ENCODE results near the gene ST7. TPM values are rescaled to one million over a fixed set of nuclear protein-coding genes. Genes with fewer than 3 reads are reported as not detected.

Gene ST7
- total RNA-seq, 1 donor = 19.9 TPM

GRCh38 chr7:117225536-117225935, 272.2 kb downstream of the ST7 start:
- no peak overlapping the region for H3K4me2 ChIP-seq (ENCODE audit: insufficient read depth, low read length)
- TF ChIP-seq CTCF (IDR thresholded peaks at IDR 0.05; ENCODE audit: extremely low read depth, low read depth, low read length) = no peak
- no peaks in the 10 kb centered on the region for H3K36me3 ChIP-seq (ENCODE audit: insufficient read depth, low read length)
- no peaks in the 10 kb centered on the region for H3K79me2 ChIP-seq (ENCODE audit: insufficient read depth, low read length)
- no peak overlapping the region for H2AFZ ChIP-seq (ENCODE audit: low read length)
- peaks cover 13% of the 10 kb centered on the region for H3K4me1 ChIP-seq (ENCODE audit: insufficient read depth, low read length)
- H4K20me1 ChIP-seq (ENCODE audit: insufficient read depth, low read length) = no peaks in the 10 kb centered on the region
- H3K27me3 ChIP-seq (ENCODE audit: insufficient read depth, low read length) = no peaks in the 10 kb centered on the region
- DNase-seq (ENCODE audit: insufficient read length, low spot score, missing footprints) = no peak
- H3K9me3 ChIP-seq (ENCODE audit: low read depth, low read length) = no peaks in the 10 kb centered on the region
- no peak overlapping the region for H3K27ac ChIP-seq (ENCODE audit: low read depth, low read length)
- no peak overlapping the region for H3K4me3 ChIP-seq (ENCODE audit: insufficient read depth, low read length)

- H3K79me2 ChIP-seq (ENCODE audit: insufficient read depth, low read length) = no peaks in the 10 kb centered on the region
- H3K27me3 ChIP-seq (ENCODE audit: insufficient read depth, low read length) = no peaks in the 10 kb centered on the region
- H4K20me1 ChIP-seq (ENCODE audit: insufficient read depth, low read length) = no peaks in the 10 kb centered on the region
- H3K4me3 ChIP-seq (ENCODE audit: insufficient read depth, low read length) = no peak overlapping the region
- no peak for TF ChIP-seq CTCF (IDR thresholded peaks at IDR 0.05; ENCODE audit: extremely low read depth, low read depth, low read length)
- no peak overlapping the region for H2AFZ ChIP-seq (ENCODE audit: low read length)
- H3K36me3 ChIP-seq (ENCODE audit: insufficient read depth, low read length) = no peaks in the 10 kb centered on the region
- H3K4me2 ChIP-seq (ENCODE audit: insufficient read depth, low read length) = no peak overlapping the region
- no peaks in the 10 kb centered on the region for H3K9me3 ChIP-seq (ENCODE audit: low read depth, low read length)
- DNase-seq (ENCODE audit: insufficient read length, low spot score, missing footprints) = no peak
- H3K4me1 ChIP-seq (ENCODE audit: insufficient read depth, low read length) = peaks cover 18% of the 10 kb centered on the region
- H3K27ac ChIP-seq (ENCODE audit: low read depth, low read length) = no peak overlapping the region
These were observed 273.8 kb downstream of the ST7 start for GRCh38 chr7:117227091-117227490.

GRCh38 chr7:117229350-117229749, 276.0 kb downstream of the ST7 start:
- TF ChIP-seq CTCF (IDR thresholded peaks at IDR 0.05; ENCODE audit: extremely low read depth, low read depth, low read length) = no peak
- Histone ChIP-seq H4K20me1 (ENCODE audit: insufficient read depth, low read length) (no peaks in the 10 kb centered on the region), H3K36me3 (ENCODE audit: insufficient read depth, low read length) (no peaks in the 10 kb centered on the region), H3K4me2 (ENCODE audit: insufficient read depth, low read length) (no peak overlapping the region), H3K4me3 (ENCODE audit: insufficient read depth, low read length) (no peak overlapping the region), H3K79me2 (ENCODE audit: insufficient read depth, low read length) (no peaks in the 10 kb centered on the region), H3K27ac (ENCODE audit: low read depth, low read length) (no peak overlapping the region), H3K27me3 (ENCODE audit: insufficient read depth, low read length) (no peaks in the 10 kb centered on the region), H3K9me3 (ENCODE audit: low read depth, low read length) (no peaks in the 10 kb centered on the region), H2AFZ (ENCODE audit: low read length) (no peak overlapping the region), H3K4me1 (ENCODE audit: insufficient read depth, low read length) (peaks cover 18% of the 10 kb centered on the region)
- DNase-seq (ENCODE audit: insufficient read length, low spot score, missing footprints) = no peak

- Histone ChIP-seq H3K36me3 (ENCODE audit: insufficient read depth, low read length) (no peaks in the 10 kb centered on the region), H3K79me2 (ENCODE audit: insufficient read depth, low read length) (no peaks in the 10 kb centered on the region), H4K20me1 (ENCODE audit: insufficient read depth, low read length) (no peaks in the 10 kb centered on the region), H3K4me2 (ENCODE audit: insufficient read depth, low read length) (no peak overlapping the region), H3K4me1 (ENCODE audit: insufficient read depth, low read length) (peaks cover 18% of the 10 kb centered on the region), H3K4me3 (ENCODE audit: insufficient read depth, low read length) (no peak overlapping the region), H3K27ac (ENCODE audit: low read depth, low read length) (peak overlapping the region; percentile 84), H2AFZ (ENCODE audit: low read length) (no peak overlapping the region), H3K9me3 (ENCODE audit: low read depth, low read length) (no peaks in the 10 kb centered on the region), H3K27me3 (ENCODE audit: insufficient read depth, low read length) (no peaks in the 10 kb centered on the region)
- TF ChIP-seq CTCF (IDR thresholded peaks at IDR 0.05; ENCODE audit: extremely low read depth, low read depth, low read length) = no peak
- DNase-seq (ENCODE audit: insufficient read length, low spot score, missing footprints) = no peak
These were observed 277.2 kb downstream of the ST7 start for GRCh38 chr7:117230276-117231046.

Measured in osteoblast (primary cell).